ENCODE results near the gene ARFIP1. TPM values are rescaled to one million over a fixed set of nuclear protein-coding genes. Genes with fewer than 3 reads are reported as not detected.

The ARFIP1 gene
- total and polyA plus RNA-seq, 9 of the 15 experiments (the other 6 are each of a cell fraction or from before 2014, with no cell fraction given), result 14.1 to 25.1 (median 20.9) TPM

DNA sequence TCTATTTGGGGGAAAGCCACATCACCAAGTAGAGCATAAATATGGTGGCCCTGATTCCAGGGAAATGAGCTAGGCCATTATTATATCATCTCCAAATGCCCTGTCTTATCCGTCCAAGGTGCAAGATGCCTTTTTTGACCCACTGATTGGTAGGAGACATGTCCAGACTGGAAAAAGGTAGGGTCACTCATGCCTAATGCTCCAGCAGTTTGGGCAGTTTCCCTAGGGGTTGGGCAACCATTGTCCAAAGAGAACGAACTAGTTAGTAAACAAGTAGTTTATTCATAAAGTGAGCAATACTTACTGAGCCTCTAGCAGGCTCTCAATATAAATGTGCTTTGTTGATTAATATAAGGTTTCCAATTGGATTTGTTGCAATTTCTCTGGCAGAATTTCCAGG, 162.6 kb downstream of the ARFIP1 start (continued):
- TF ChIP-seq, protein P1, sequence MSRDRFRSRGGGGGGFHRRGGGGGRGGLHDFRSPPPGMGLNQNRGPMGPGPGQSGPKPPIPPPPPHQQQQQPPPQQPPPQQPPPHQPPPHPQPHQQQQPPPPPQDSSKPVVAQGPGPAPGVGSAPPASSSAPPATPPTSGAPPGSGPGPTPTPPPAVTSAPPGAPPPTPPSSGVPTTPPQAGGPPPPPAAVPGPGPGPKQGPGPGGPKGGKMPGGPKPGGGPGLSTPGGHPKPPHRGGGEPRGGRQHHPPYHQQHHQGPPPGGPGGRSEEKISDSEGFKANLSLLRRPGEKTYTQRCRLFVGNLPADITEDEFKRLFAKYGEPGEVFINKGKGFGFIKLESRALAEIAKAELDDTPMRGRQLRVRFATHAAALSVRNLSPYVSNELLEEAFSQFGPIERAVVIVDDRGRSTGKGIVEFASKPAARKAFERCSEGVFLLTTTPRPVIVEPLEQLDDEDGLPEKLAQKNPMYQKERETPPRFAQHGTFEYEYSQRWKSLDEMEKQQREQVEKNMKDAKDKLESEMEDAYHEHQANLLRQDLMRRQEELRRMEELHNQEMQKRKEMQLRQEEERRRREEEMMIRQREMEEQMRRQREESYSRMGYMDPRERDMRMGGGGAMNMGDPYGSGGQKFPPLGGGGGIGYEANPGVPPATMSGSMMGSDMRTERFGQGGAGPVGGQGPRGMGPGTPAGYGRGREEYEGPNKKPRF (IDR thresholded peaks at IDR 0.05; ENCODE audit: low read depth, low read length), result no peak
- TF ChIP-seq, protein P2, sequence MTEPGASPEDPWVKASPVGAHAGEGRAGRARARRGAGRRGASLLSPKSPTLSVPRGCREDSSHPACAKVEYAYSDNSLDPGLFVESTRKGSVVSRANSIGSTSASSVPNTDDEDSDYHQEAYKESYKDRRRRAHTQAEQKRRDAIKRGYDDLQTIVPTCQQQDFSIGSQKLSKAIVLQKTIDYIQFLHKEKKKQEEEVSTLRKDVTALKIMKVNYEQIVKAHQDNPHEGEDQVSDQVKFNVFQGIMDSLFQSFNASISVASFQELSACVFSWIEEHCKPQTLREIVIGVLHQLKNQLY (CRISPR knock-in tag; conservative IDR thresholded peaks at IDR 0.05), result no peak

DNA sequence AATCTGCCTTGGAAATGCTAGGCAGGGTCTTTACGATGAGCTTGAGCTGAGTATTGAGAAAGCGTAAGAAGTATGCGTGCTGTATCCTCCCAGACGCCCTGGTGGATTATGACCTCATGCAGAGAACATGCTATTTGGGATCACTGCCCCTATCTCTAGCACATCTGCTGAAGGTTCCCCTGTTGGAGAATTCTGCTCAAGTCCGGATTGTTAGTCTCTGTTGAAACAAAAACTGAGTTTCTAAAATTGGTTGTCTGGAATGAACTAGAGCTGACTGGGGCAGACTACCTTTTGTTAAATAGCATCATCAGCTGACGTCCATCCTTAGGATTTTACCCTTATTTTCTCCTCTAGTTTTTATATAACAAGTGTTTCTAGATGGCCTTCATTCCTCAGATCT, 163.9 kb downstream of the ARFIP1 start:
- Histone ChIP-seq H3K9me1 (ENCODE audit: control insufficient read depth, insufficient read depth, low read length) (no peaks in the 10 kb centered on the region), H4K20me1 (replicated peaks; ENCODE audit: control insufficient read depth, insufficient read depth, low read length) (peaks cover 8% of the 10 kb centered on the region; the same call in 1 of the 2 replicates), H3K4me1 (replicated peaks in 1 of 2; ENCODE audit: control insufficient read depth in 2 of 2, insufficient read depth in 2 of 2, low read length in 2 of 2) (peaks cover 0 to 3% of the 10 kb centered on the region in 2 experiments; a peak in 2 of 5 replicates), H3K27ac (ENCODE audit: extremely low read depth, low read depth, low read length) (no peak overlapping the region), H3K9me3 (replicated peaks; ENCODE audit: control insufficient read depth, insufficient read depth, low read depth, low read length) (no peaks in the 10 kb centered on the region), H3K9ac (ENCODE audit: insufficient read depth in 1 of 2, low read depth in 2 of 2, low read length in 2 of 2) (no peak overlapping the region), H3K4me3 (no peak overlapping the region), H3K27me3 (ENCODE audit: control insufficient read depth in 2 of 2, insufficient read depth in 2 of 2, low read length in 2 of 2) (peaks cover 11 to 21% of the 10 kb centered on the region in 2 experiments), H3K36me3 (ENCODE audit: control insufficient read depth, insufficient read depth, low read length) (no peaks in the 10 kb centered on the region), H3K79me2 (ENCODE audit: control insufficient read depth, insufficient read depth, low read length) (no peaks in the 10 kb centered on the region), H3K4me2 (ENCODE audit: insufficient read depth, low read length) (no peak overlapping the region), H2AFZ (ENCODE audit: low read depth, low read length) (no peak overlapping the region)
- no TSS peak for BruUV-seq (replicated peaks)
- ChIA-PET CTCF (ENCODE audit: low intra/inter-chr PET ratio) (no interaction called here), POLR2A (interaction anchor here (1.0 kb wide), 1 partner anchor 25 kb away, joined by 3 read pairs; no protein-coding TSS in a partner anchor)
- DNase-seq (ENCODE audit: extremely low read depth in 1 of 4, low spot score in 3 of 4) (no peak), FAIRE-seq (no peak), ATAC-seq (0 out of 3 replicates have a peak, but pooled peaks have one; percentile 32)
- in situ Hi-C loops (cut with MboI), result no loop called here
- intact Hi-C loops (cut with micrococcal nuclease), result no loop called here
- TF ChIP-seq MED1 (CRISPR knock-in tag; IDR thresholded peaks at IDR 0.05; ENCODE audit: borderline replicate concordance) (no peak), TSC22D4 (tag; IDR thresholded peaks at IDR 0.05) (no peak), TGIF2 (CRISPR knock-in tag; IDR thresholded peaks at IDR 0.05) (no peak), HNRNPUL1 (IDR thresholded peaks at IDR 0.05; ENCODE audit: low read length) (no peak), ZNF408 (CRISPR knock-in tag; IDR thresholded peaks at IDR 0.05; ENCODE audit: low read depth) (no peak)
- 21% methylated on average over 6 of the region's 6 CpGs for WGBS (ENCODE audit: insufficient coverage, low coverage, missing lambda C conversion rate)
